H1 (cell line): Measurements from ENCODE around the gene ASIP. TPM values are rescaled to one million over a fixed set of nuclear protein-coding genes. Genes with fewer than 3 reads are reported as not detected.

Experiments
- CTCF ChIA-PET: fragments of 300-600 bp; sonication (Branson Sonifier 250); formaldehyde crosslinking; loops from one replicate; lab custom pipeline; 2021; ENCODE audit not compliant: partially characterized antibody; lab: Charles Lee
- POLR2A ChIA-PET: fragments of 300-600 bp; sonication (Branson Sonifier 250); formaldehyde crosslinking; loops from one replicate; lab custom pipeline; 2021; ENCODE audit warnings: inconsistent platforms; ENCODE audit not compliant: partially characterized antibody; lab: Charles Lee
- DNase-seq, 2 experiments: peaks; one replicate each; pipeline versions ENCODE4 v3.0.0 to v3.0.0-alpha.2; 2010 to 2022; ENCODE audit warnings: low spot score in 2 of 2, low read depth in 1 of 2, mixed read lengths in 1 of 2
- FAIRE-seq: peaks from 2 replicates; lab custom pipeline; 2011; peaks lifted over from hg19 to GRCh38; lab: Jason Lieb, UNC
- H2AFZ ChIP-seq: 2 replicates; pipeline ENCODE4 v1.8.1; 2012; ENCODE audit warnings: low read length, inconsistent platforms
- H2AK5ac ChIP-seq: 2 replicates; pipeline ENCODE4 v1.6.1; 2013; ENCODE audit warnings: low read depth, low read length
- H2BK120ac ChIP-seq: replicated peaks from 2 replicates; pipeline ENCODE3; 2013; ENCODE audit warnings: low read depth, low read length, inconsistent platforms
- H2BK12ac ChIP-seq: 2 replicates; pipeline ENCODE4 v1.6.1; 2013; ENCODE audit warnings: low read depth, low read length
- H2BK15ac ChIP-seq: 2 replicates; pipeline ENCODE4 v1.6.1; 2013; ENCODE audit warnings: low read length
- H2BK20ac ChIP-seq: 2 replicates; pipeline ENCODE4 v1.6.1; 2013; ENCODE audit warnings: low read length
- H2BK5ac ChIP-seq: 2 replicates; pipeline ENCODE4 v1.6.1; 2013; ENCODE audit warnings: low read depth, low read length
- H3K14ac ChIP-seq: 2 replicates; pipeline ENCODE4 v1.6.1; 2013; ENCODE audit warnings: inconsistent platforms; ENCODE audit not compliant: insufficient read length
- H3K18ac ChIP-seq: 2 replicates; pipeline ENCODE4 v1.6.1; 2013; ENCODE audit warnings: low read length; ENCODE audit errors: extremely low read depth
- H3K23ac ChIP-seq: 2 replicates; pipeline ENCODE4 v1.6.1; 2013; ENCODE audit warnings: inconsistent platforms; ENCODE audit not compliant: insufficient read length
- H3K23me2 ChIP-seq: 2 replicates; pipeline ENCODE4 v1.6.1; 2013; ENCODE audit warnings: low read depth, low read length
- H3K27ac ChIP-seq: 2 replicates; pipeline ENCODE4 v1.6.1; 2011; ENCODE audit warnings: low read depth, low read length, inconsistent platforms
- H3K27me3 ChIP-seq, 4 experiments: replicated peaks in 1 of 4; 1 replicate in 1 of 4; 2 replicates in 3 of 4; pipeline versions ENCODE4 v1.6.1 to v1.8.1; 2011 to 2013; ENCODE audit warnings: low read length in 3 of 4, mild to moderate bottlenecking in 3 of 4, inconsistent platforms in 2 of 4, mixed read lengths in 2 of 4, moderate library complexity in 1 of 4; ENCODE audit not compliant: control insufficient read depth in 3 of 4, insufficient read depth in 3 of 4; ENCODE audit errors: extremely low read depth in 1 of 4
- H3K36me3 ChIP-seq, 4 experiments: 2 replicates each; pipeline versions ENCODE4 v1.6.1 to v1.8.1; 2011 to 2013; ENCODE audit warnings: mild to moderate bottlenecking in 4 of 4, low read length in 3 of 4, moderate library complexity in 2 of 4, control low read depth in 1 of 4, inconsistent platforms in 1 of 4; ENCODE audit not compliant: insufficient read depth in 4 of 4, control insufficient read depth in 2 of 4
- H3K4ac ChIP-seq: replicated peaks from 2 replicates; pipeline ENCODE3; 2013; ENCODE audit warnings: low read length, low read depth, mixed read lengths, inconsistent platforms; ENCODE audit not compliant: insufficient read length
- H3K4me1 ChIP-seq, 4 experiments: replicated peaks in 1 of 4; 1 replicate in 1 of 4; 2 replicates in 3 of 4; pipeline versions ENCODE4 v1.6.1 to v1.8.1; 2011 to 2013; ENCODE audit warnings: low read length in 3 of 4, inconsistent platforms in 2 of 4, mixed read lengths in 1 of 4; ENCODE audit not compliant: insufficient read depth in 4 of 4, control insufficient read depth in 3 of 4
- H3K4me2 ChIP-seq, 2 experiments: 2 replicates each; pipeline versions ENCODE4 v1.6.1 to v1.8.1; 2011 to 2013; ENCODE audit warnings: low read depth in 2 of 2, low read length in 2 of 2, control low read depth in 1 of 2, inconsistent platforms in 1 of 2, mild to moderate bottlenecking in 1 of 2; ENCODE audit not compliant: insufficient read depth in 1 of 2
- H3K4me3 ChIP-seq, 4 experiments: fragments of 200-600, 300-600 bp in 1 of 4; sonication (generic), shearing (Covaris generic), sonication (Bioruptor Twin) in 1 of 4; 2 replicates each; pipeline versions ENCODE4 v1.5.1 to v1.8.1; 2011 to 2016; ENCODE audit warnings: low read length in 4 of 4, low read depth in 3 of 4, control low read depth in 2 of 4, inconsistent platforms in 2 of 4, mild to moderate bottlenecking in 2 of 4, mixed read lengths in 1 of 4, moderate library complexity in 1 of 4; ENCODE audit not compliant: insufficient read depth in 2 of 4; ENCODE audit errors: extremely low read depth in 1 of 4
- H3K56ac ChIP-seq: replicated peaks from 2 replicates; pipeline ENCODE3; 2013; ENCODE audit warnings: low read depth, mild to moderate bottlenecking, mixed read lengths, low read length, inconsistent platforms; ENCODE audit not compliant: insufficient read length
- H3K79me1 ChIP-seq: 2 replicates; pipeline ENCODE4 v1.6.1; 2013; ENCODE audit warnings: low read depth, low read length, control low read depth
- H3K79me2 ChIP-seq, 2 experiments: 2 replicates each; pipeline versions ENCODE4 v1.6.1 to v1.8.1; 2012 to 2013; ENCODE audit warnings: low read length in 2 of 2, mild to moderate bottlenecking in 2 of 2, inconsistent platforms in 1 of 2; ENCODE audit not compliant: insufficient read depth in 2 of 2, control insufficient read depth in 1 of 2
- H3K9ac ChIP-seq, 4 experiments: replicated peaks in 1 of 4; 1 replicate in 1 of 4; 2 replicates in 3 of 4; pipeline versions ENCODE4 v1.6.1 to v1.8.1; 2011 to 2013; ENCODE audit warnings: low read depth in 3 of 4, low read length in 3 of 4, control low read depth in 2 of 4, mild to moderate bottlenecking in 2 of 4, moderate library complexity in 2 of 4, inconsistent platforms in 1 of 4; ENCODE audit errors: extremely low read depth in 1 of 4
- H3K9me3 ChIP-seq, 2 experiments: 2 replicates each; pipeline versions ENCODE4 v1.6.1 to v1.8.1; 2012 to 2013; ENCODE audit warnings: mild to moderate bottlenecking in 2 of 2, moderate library complexity in 2 of 2, control low read depth in 1 of 2, inconsistent platforms in 1 of 2, low read depth in 1 of 2, low read length in 1 of 2, mixed read lengths in 1 of 2; ENCODE audit not compliant: insufficient read depth in 2 of 2
- H4K20me1 ChIP-seq, 2 experiments: replicated peaks in 1 of 2; 2 replicates each; pipeline versions ENCODE3 to v1.8.1; 2011 to 2013; ENCODE audit warnings: inconsistent platforms in 2 of 2, low read length in 2 of 2, mild to moderate bottlenecking in 1 of 2; ENCODE audit not compliant: insufficient read depth in 2 of 2, control insufficient read depth in 1 of 2
- H4K5ac ChIP-seq: 2 replicates; pipeline ENCODE4 v1.6.1; 2013; ENCODE audit warnings: low read length, low read depth, mixed read lengths, inconsistent platforms; ENCODE audit not compliant: insufficient read length
- H4K8ac ChIP-seq: 2 replicates; pipeline ENCODE4 v1.8.0; 2013; ENCODE audit warnings: mild to moderate bottlenecking, moderate library complexity, low read length, inconsistent platforms; ENCODE audit not compliant: insufficient read depth; ENCODE audit errors: extremely low read depth
- H4K91ac ChIP-seq: replicated peaks from 2 replicates; pipeline ENCODE3; 2013; ENCODE audit warnings: low read length, mixed read lengths, inconsistent platforms; ENCODE audit not compliant: insufficient read length
- BCL11A ChIP-seq, 2 experiments: IDR thresholded peaks; one replicate each; pipeline ENCODE4 v1.6.1; 2011; ENCODE audit warnings: low read depth in 2 of 2, low read length in 2 of 2, mild to moderate bottlenecking in 2 of 2
- EGR1 ChIP-seq: IDR thresholded peaks from 2 replicates; pipeline ENCODE4 v1.6.1; 2011; ENCODE audit warnings: low read depth, low read length, borderline replicate concordance
- RFX5 ChIP-seq: IDR thresholded peaks from 2 replicates; pipeline ENCODE4 v1.6.1; 2011; ENCODE audit warnings: low read depth, low read length, improper control_type of control experiment, borderline replicate concordance
- SRF ChIP-seq: IDR thresholded peaks from 2 replicates; pipeline ENCODE4 v1.6.1; 2011; ENCODE audit warnings: mild to moderate bottlenecking, low read depth, low read length, moderate library complexity
- WGBS, 2 experiments: shearing (Covaris generic) in 1 of 2; methylation state at CpG; one replicate each; pipeline versions ENCODE4 v1.1.6 to v1.1.7; 2013 to 2015; ENCODE audit warnings: low lambda C conversion rate in 2 of 2, mixed read lengths in 2 of 2, inconsistent platforms in 1 of 2, low coverage in 1 of 2, missing lambda C conversion rate in 1 of 2; ENCODE audit not compliant: insufficient replicate concordance in 2 of 2, insufficient coverage in 1 of 2, insufficient read length in 1 of 2; ENCODE audit errors: extremely low coverage in 1 of 2, missing lambda C conversion rate in 1 of 2; 5-methylcytosine and 5-hydroxymethylcytosine counted together
- polyA plus RNA-seq, 7 experiments: library from polyadenylated mRNA; depleted of rRNA in 3 of 7; stranded (reverse) in 5 of 7; unstranded in 2 of 7; fragments of >200 nt in 5 of 7; fragments of 200-250 nt in 2 of 7; gene quantifications; 1 replicate in 5 of 7; 2 replicates in 1 of 7; 4 replicates in 1 of 7; pipeline versions ENCODE4 v1.2.1 to v1.2.3, GENCODE V29; 2011 to 2013; ENCODE audit warnings: missing spikeins in 2 of 7, mixed read lengths in 2 of 7
- total RNA-seq: library from RNA; stranded (reverse); fragmentation: NEBNext Ultra II Directional; extraction: Animal tissue kit (Norgen Biotek cat#: 25700); gene quantifications from 2 replicates; pipeline ENCODE4 v1.2.1, GENCODE V29; 2021
- TF ChIP-seq, protein P1 (sequence below): IDR thresholded peaks from 2 replicates; pipeline ENCODE4 v1.6.1; 2011; ENCODE audit warnings: low read depth, mild to moderate bottlenecking, low read length; ENCODE audit not compliant: insufficient read depth

The ASIP gene
- total and polyA plus RNA-seq, 2 of the 8 experiments (the other 6 are each of a cell fraction or from before 2014, with no cell fraction given), result not detected

DNA sequence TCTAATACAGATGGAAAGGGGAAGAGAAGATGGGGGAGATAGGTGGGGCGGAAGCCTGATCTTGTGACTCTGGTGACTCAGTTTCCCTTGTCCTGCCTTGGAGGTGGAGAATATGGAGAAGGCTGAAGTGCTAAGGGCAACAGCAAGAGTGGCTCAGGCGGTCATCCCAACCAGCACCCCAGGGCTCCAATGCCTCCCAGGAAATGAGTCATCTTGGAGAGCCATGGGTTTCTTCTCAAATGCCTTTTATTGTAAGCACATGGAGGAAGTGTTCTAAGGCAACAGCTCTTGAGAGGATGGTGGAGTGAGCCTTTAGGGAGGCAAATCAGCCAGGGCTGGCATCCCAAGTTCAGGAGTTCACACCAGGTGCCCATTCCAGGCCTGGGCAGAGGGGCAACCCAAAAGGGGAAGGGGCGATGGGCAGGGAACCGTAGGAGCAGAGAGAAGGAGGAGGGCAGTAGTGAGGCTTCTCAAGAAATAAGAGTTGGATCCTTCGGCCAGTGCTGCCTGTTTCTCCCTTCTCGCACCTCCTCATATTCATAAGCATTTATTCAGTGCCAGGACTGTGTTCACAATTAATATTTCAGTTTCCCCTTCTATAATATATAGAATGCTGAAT, 75.1 kb downstream of the ASIP start:
- ChIA-PET POLR2A (interaction anchor here (1.1 kb wide), 1 partner anchor 14 kb away, joined by 4 read pairs; the partner anchor contains the start of gene AHCY), CTCF (interaction anchor here (0.6 to 2.9 kb wide), 2 partner anchors 206 to 450 kb away, joined by 3 to 12 read pairs; no protein-coding TSS in a partner anchor)
- no peak overlapping the region for H2AK5ac ChIP-seq
- H3K4me3 ChIP-seq, result no peak overlapping the region
- H3K4me1 ChIP-seq, result peaks cover 2 to 15% (median 10%) of the 10 kb centered on the region in 4 experiments; a peak in 6 of 7 replicates
- H3K4ac ChIP-seq, result no peak overlapping the region
- H4K8ac ChIP-seq, result no peak overlapping the region
- no peak overlapping the region for H2BK5ac ChIP-seq
- H3K9me3 ChIP-seq, result no peaks in the 10 kb centered on the region
- H3K36me3 ChIP-seq, result no peaks in the 10 kb centered on the region
- H3K79me1 ChIP-seq, result no peaks in the 10 kb centered on the region
- no peak overlapping the region for H3K14ac ChIP-seq
- no peaks in the 10 kb centered on the region for H4K20me1 ChIP-seq
- no peaks in the 10 kb centered on the region for H3K79me2 ChIP-seq
- peaks cover 0 to 8% (median 7%) of the 10 kb centered on the region in 4 experiments; a peak in 5 of 7 replicates for H3K27me3 ChIP-seq
- no peak overlapping the region for H4K91ac ChIP-seq
- H3K23ac ChIP-seq, result no peak overlapping the region
- no peak for FAIRE-seq
- H2BK15ac ChIP-seq, result no peak overlapping the region
- H3K4me2 ChIP-seq, result no peak overlapping the region
- DNase-seq, result no peak
- no peak overlapping the region for H3K9ac ChIP-seq
- no peak overlapping the region for H2BK20ac ChIP-seq
- H3K56ac ChIP-seq, result no peak overlapping the region
- H3K27ac ChIP-seq, result no peak overlapping the region
- H3K23me2 ChIP-seq, result peaks cover 6% of the 10 kb centered on the region; the same call in 1 of the 2 replicates
- 87% methylated on average over 6 of the region's 6 CpGs; no CpG with 5 or more reads in 1 of the 2 experiments for WGBS, 2 experiments
- no peak overlapping the region for H2AFZ ChIP-seq
- TF ChIP-seq SRF, result no peak
- TF ChIP-seq BCL11A (IDR thresholded peaks at IDR 0.05; ENCODE audit: low read depth in 2 of 2, low read length in 2 of 2), result no peak
- TF ChIP-seq RFX5, result no peak
- TF ChIP-seq, protein P1, sequence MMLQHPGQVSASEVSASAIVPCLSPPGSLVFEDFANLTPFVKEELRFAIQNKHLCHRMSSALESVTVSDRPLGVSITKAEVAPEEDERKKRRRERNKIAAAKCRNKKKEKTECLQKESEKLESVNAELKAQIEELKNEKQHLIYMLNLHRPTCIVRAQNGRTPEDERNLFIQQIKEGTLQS, result no peak
- TF ChIP-seq EGR1, result no peak
- TF ChIP-seq, all 59 proteins: peak for 0
- Histone ChIP-seq H4K5ac (no peak overlapping the region), H2BK12ac (no peak overlapping the region), H2BK120ac (no peak overlapping the region), H3K18ac (no peak overlapping the region)
